ENCODE results near the gene TMEM214. TPM values are rescaled to one million over a fixed set of nuclear protein-coding genes. Genes with fewer than 3 reads are reported as not detected.

The TMEM214 gene
- total RNA-seq, 2 donors from 2014 or later = 52.7 to 63.7 TPM

GRCh38 chr2:27081984-27082772 lies 49.4 kb downstream of the TMEM214 start:
- Mint-ChIP-seq H3K9me3 (no peaks in the 10 kb centered on the region), H3K27ac (no peak overlapping the region), H3K27me3 (ENCODE audit: insufficient read depth) (peaks cover 13% of the 10 kb centered on the region), H3K36me3 (ENCODE audit: low read depth) (no peaks in the 10 kb centered on the region), H3K4me1 (peaks cover 14% of the 10 kb centered on the region), H3K4me3 (no peak overlapping the region)
- peaks cover 6% of the 10 kb centered on the region for H3K27me3 ChIP-seq (ENCODE audit: control insufficient read depth, insufficient read depth, low read length, poor library complexity, severe bottlenecking)
- DNase-seq = no peak
- no peaks in the 10 kb centered on the region for H3K9me3 ChIP-seq (ENCODE audit: control insufficient read depth, low read length)
- H3K4me3 ChIP-seq (ENCODE audit: low read length) = no peak overlapping the region
- H3K4me1 ChIP-seq (ENCODE audit: control insufficient read depth, insufficient read depth, low read length) = no peaks in the 10 kb centered on the region
- WGBS, 2 experiments (ENCODE audit: insufficient coverage in 1 of 2, insufficient read length in 1 of 2) = 94 to 97% methylated on average over 36 to 38 of the region's 38 CpGs
- no peaks in the 10 kb centered on the region for H3K36me3 ChIP-seq (ENCODE audit: control insufficient read depth, insufficient read depth, low read length)
- no peak overlapping the region for H3K9ac ChIP-seq (ENCODE audit: extremely low read depth, low read length, poor library complexity, severe bottlenecking)
- TF ChIP-seq CTCF (conservative IDR thresholded peaks at IDR 0.05) = no peak
- no peak overlapping the region for H3K27ac ChIP-seq (ENCODE audit: low read depth, low read length)

GRCh38 chr2:27082773-27083409 lies 50.1 kb downstream of the TMEM214 start:
- Mint-ChIP-seq H3K9me3 (no peaks in the 10 kb centered on the region), H3K4me1 (peaks cover 14% of the 10 kb centered on the region), H3K27ac (no peak overlapping the region), H3K27me3 (ENCODE audit: insufficient read depth) (peaks cover 18% of the 10 kb centered on the region), H3K4me3 (no peak overlapping the region), H3K36me3 (ENCODE audit: low read depth) (no peaks in the 10 kb centered on the region)
- no peak for DNase-seq
- Histone ChIP-seq H3K27me3 (ENCODE audit: control insufficient read depth, insufficient read depth, low read length, poor library complexity, severe bottlenecking) (peaks cover 13% of the 10 kb centered on the region), H3K36me3 (ENCODE audit: control insufficient read depth, insufficient read depth, low read length) (no peaks in the 10 kb centered on the region), H3K4me3 (ENCODE audit: low read length) (no peak overlapping the region), H3K27ac (ENCODE audit: low read depth, low read length) (no peak overlapping the region), H3K9me3 (ENCODE audit: control insufficient read depth, low read length) (no peaks in the 10 kb centered on the region), H3K9ac (ENCODE audit: extremely low read depth, low read length, poor library complexity, severe bottlenecking) (no peak overlapping the region), H3K4me1 (ENCODE audit: control insufficient read depth, insufficient read depth, low read length) (no peaks in the 10 kb centered on the region)
- TF ChIP-seq CTCF (conservative IDR thresholded peaks at IDR 0.05) = no peak
- WGBS, 2 experiments (ENCODE audit: insufficient coverage in 1 of 2, insufficient read length in 1 of 2) = 93 to 98% methylated on average over 9 to 27 of the region's 27 CpGs

- 89 to 94% methylated on average over 17 to 20 of the region's 20 CpGs for WGBS, 2 experiments (ENCODE audit: insufficient coverage in 1 of 2, insufficient read length in 1 of 2)
- peaks cover 24% of the 10 kb centered on the region for H3K27me3 Mint-ChIP-seq (ENCODE audit: insufficient read depth)
- no peaks in the 10 kb centered on the region for H3K36me3 Mint-ChIP-seq (ENCODE audit: low read depth)
- H3K27ac ChIP-seq (ENCODE audit: low read depth, low read length) = no peak overlapping the region
- no peaks in the 10 kb centered on the region for H3K36me3 ChIP-seq (ENCODE audit: control insufficient read depth, insufficient read depth, low read length)
- H3K27me3 ChIP-seq (ENCODE audit: control insufficient read depth, insufficient read depth, low read length, poor library complexity, severe bottlenecking) = peaks cover 21% of the 10 kb centered on the region
- no peaks in the 10 kb centered on the region for H3K9me3 Mint-ChIP-seq
- H3K4me3 ChIP-seq (ENCODE audit: low read length) = no peak overlapping the region
- H3K27ac Mint-ChIP-seq = no peak overlapping the region
- H3K4me3 Mint-ChIP-seq = no peak overlapping the region
- peaks cover 10% of the 10 kb centered on the region for H3K4me1 Mint-ChIP-seq
- H3K4me1 ChIP-seq (ENCODE audit: control insufficient read depth, insufficient read depth, low read length) = no peaks in the 10 kb centered on the region
- no peak for TF ChIP-seq CTCF (conservative IDR thresholded peaks at IDR 0.05)
- no peaks in the 10 kb centered on the region for H3K9me3 ChIP-seq (ENCODE audit: control insufficient read depth, low read length)
- DNase-seq = no peak
- H3K9ac ChIP-seq (ENCODE audit: extremely low read depth, low read length, poor library complexity, severe bottlenecking) = no peak overlapping the region
Observed at GRCh38 chr2:27083410-27084296, 50.9 kb downstream of the TMEM214 start.

Measured in endodermal cell (in vitro differentiated cells).